ENCODE data around the gene PLK2. TPM values are rescaled to one million over a fixed set of nuclear protein-coding genes. Genes with fewer than 3 reads are reported as not detected.

Gene PLK2
- total RNA-seq, result 286 and 357 TPM in 2 replicates

DNA sequence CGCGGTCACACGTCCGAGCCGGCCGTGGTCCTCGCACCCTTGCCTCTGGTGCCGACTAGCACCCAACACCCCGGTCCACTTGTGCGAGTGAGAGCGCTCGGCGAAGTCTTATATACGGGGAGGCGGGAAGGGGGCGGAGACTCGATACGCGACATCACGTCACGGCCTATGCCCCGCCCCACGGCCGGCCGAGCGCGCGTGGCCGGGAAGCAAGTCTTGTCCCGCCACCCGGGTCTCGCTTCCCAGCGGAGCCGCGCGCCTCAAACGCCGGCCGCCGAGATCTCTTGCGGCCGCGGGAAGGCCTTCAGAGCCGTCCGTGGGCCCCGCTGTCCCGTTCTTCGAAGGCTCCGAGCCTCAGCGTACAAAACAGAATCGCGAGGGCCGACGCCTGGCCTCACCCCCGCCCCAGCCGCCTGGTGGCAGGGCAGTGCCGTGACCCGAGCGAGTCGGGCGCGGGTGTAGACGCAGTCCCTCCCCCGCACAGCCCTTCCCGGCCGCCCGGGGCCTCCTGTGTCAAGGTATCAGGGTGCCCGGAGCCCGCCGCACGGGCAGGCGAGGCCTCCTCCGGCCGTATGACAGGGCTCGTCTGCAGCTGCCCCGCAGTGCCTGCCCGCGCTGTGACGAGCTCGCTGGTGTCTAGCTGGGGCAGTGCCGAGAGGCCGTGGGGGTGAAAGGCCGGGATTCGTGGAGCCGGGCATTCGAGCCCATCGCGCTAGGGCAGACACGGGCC, at the start of gene PLK2:
PLK2 (minus strand) TSS at position 85 of the 730 bp plus-strand sequence. CDS start 127 bp downstream, outside the sequence.

DNA sequence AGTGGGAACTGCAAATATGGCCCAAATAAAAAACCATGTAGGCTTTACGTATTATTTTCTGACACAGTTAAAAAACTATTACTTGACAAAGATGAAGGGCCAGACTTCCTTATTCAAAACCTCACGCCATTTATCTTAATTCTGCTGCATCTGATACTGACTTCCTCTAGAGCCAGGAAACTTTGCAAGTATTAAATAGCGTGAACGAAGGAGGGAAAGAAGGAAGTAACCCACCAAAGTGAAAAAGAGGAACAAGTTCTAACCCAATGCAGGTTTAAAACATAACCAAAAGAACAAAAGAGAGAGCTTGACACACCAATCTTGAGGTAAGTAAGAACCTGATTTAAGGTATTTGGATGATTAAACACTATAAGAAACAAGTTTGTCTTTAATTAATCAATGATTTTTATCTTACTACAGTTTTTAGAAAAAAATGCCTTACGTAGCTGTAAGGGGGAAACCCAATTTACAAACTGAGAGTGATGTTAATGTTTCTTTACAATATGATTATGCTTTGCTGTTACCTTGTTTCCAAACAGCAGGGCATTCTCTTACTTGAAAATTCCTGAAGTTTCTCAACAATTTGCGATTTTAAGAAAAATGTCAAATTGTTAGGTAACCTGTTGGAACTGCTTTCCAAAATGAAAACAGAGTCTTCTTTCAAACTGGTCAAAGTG, 31.5 kb upstream of the PLK2 start, which contains the start of gene GAPT:
GAPT (plus strand) TSS at position 220 of the 677 bp plus-strand sequence. CDS start 3,102 bp downstream, outside the sequence.

Other genes with a start within 250 kb of the PLK2 start
- not detected in 2 replicates for gene GAPT, start 31.3 kb upstream of the PLK2 start, total RNA-seq
- gene RAB3C, start 123.0 kb upstream of the PLK2 start, total RNA-seq, result not detected in 2 replicates